OCI-LY7 (cell line): ENCODE measurements around the gene BPIFA2. TPM values are rescaled to one million over a fixed set of nuclear protein-coding genes. Genes with fewer than 3 reads are reported as not detected.

Experiments used
- BruUV-seq: library from RNA; stranded (reverse); fragments of 400-500 nt; replicated peaks from 2 replicates; lab custom pipeline; 2021; lab: Mats Ljungman, UMichigan
- CTCF ChIA-PET: fragments of 300-600 bp; sonication (Branson Sonifier 250); formaldehyde crosslinking; loops from one replicate; lab custom pipeline; 2022; ENCODE audit warnings: antibody characterized with exemption; ENCODE audit not compliant: unreplicated experiment; lab: Charles Lee
- POLR2A ChIA-PET: fragments of 300-600 bp; sonication (Branson Sonifier 250); formaldehyde crosslinking; loops from one replicate; lab custom pipeline; 2022; ENCODE audit warnings: antibody characterized with exemption; lab: Charles Lee
- DNase-seq: peaks from one replicate; pipeline ENCODE4 v3.0.0-alpha.2; 2015; ENCODE audit warnings: low spot score
- H2AFZ ChIP-seq: fragments of 200-600 bp; sonication (generic), shearing (Covaris generic); 2 replicates; pipeline ENCODE4 v1.6.1; 2014; ENCODE audit warnings: mild to moderate bottlenecking, antibody characterized with exemption, low read length, moderate library complexity
- H3K27ac ChIP-seq: fragments of 200-600 bp; sonication (generic); 2 replicates; pipeline ENCODE4 v1.5.1; 2014; ENCODE audit warnings: mixed run types, low read depth, mild to moderate bottlenecking, moderate library complexity, low read length, inconsistent platforms; ENCODE audit not compliant: poor library complexity, severe bottlenecking
- H3K36me3 ChIP-seq: fragments of 200-600 bp; sonication (generic); 2 replicates; pipeline ENCODE4 v1.6.1; 2014; ENCODE audit warnings: mild to moderate bottlenecking, antibody characterized with exemption, low read length, moderate library complexity, mixed read lengths; ENCODE audit not compliant: insufficient read depth
- H3K4me1 ChIP-seq: fragments of 200-600 bp; sonication (generic); 2 replicates; pipeline ENCODE4 v1.5.1; 2014; ENCODE audit warnings: mild to moderate bottlenecking, low read length; ENCODE audit not compliant: insufficient read depth, poor library complexity, severe bottlenecking
- H3K4me2 ChIP-seq: fragments of 200-600 bp; sonication (generic); 2 replicates; pipeline ENCODE4 v1.6.1; 2014; ENCODE audit warnings: mild to moderate bottlenecking, low read length
- H3K4me3 ChIP-seq: fragments of 200-600 bp; sonication (generic); 2 replicates; pipeline ENCODE4 v1.5.1; 2014; ENCODE audit warnings: mild to moderate bottlenecking, low read depth, low read length; ENCODE audit not compliant: poor library complexity, severe bottlenecking
- H3K79me2 ChIP-seq: fragments of 200-600 bp; sonication (generic); 2 replicates; pipeline ENCODE4 v1.6.1; 2016; ENCODE audit warnings: low read depth, mild to moderate bottlenecking, low read length, moderate library complexity, mixed read lengths; ENCODE audit not compliant: insufficient read depth
- H3K9me2 ChIP-seq: fragments of 200-600 bp; sonication (generic); 2 replicates; pipeline ENCODE4 v1.6.1; 2016; ENCODE audit warnings: mild to moderate bottlenecking, low read length, mixed read lengths; ENCODE audit not compliant: insufficient read depth
- H3K9me3 ChIP-seq: fragments of 200-600 bp; sonication (generic); 2 replicates; pipeline ENCODE4 v1.6.1; 2014; ENCODE audit warnings: mild to moderate bottlenecking, mixed run types, low read length, mixed read lengths
- H4K20me1 ChIP-seq: fragments of 200-600 bp; sonication (generic); 2 replicates; pipeline ENCODE4 v1.6.1; 2014; ENCODE audit warnings: mild to moderate bottlenecking, antibody characterized with exemption, low read length, moderate library complexity, mixed read lengths; ENCODE audit not compliant: insufficient read depth
- CTCF ChIP-seq: fragments of 200-600 bp; sonication (generic); conservative IDR thresholded peaks from 2 replicates; pipeline ENCODE4 v1.5.1; 2014; ENCODE audit warnings: mild to moderate bottlenecking, antibody characterized with exemption, low read length, moderate library complexity, mixed read lengths
- EZH2phosphoT487 ChIP-seq: fragments of 200-600 bp; sonication (generic); IDR thresholded peaks from 2 replicates; pipeline ENCODE4 v1.6.1; 2018; ENCODE audit warnings: low read depth, borderline replicate concordance, mild to moderate bottlenecking, mixed run types, antibody characterized with exemption, low read length, moderate library complexity, mixed read lengths
- intact Hi-C: fragments of 100-400 bp; cut with micrococcal nuclease; formaldehyde crosslinking; loops from one replicate; pipeline ENCODE4 v1.10.0; 2022; ENCODE audit not compliant: unreplicated experiment
- total RNA-seq, 2 experiments: library from RNA; depleted of rRNA in 1 of 2; stranded (reverse); fragments of >200 nt in 1 of 2; shearing (Covaris generic) in 1 of 2; gene quantifications; 2 replicates each; pipeline ENCODE4 v1.2.3, GENCODE V29; 2014 to 2022

Gene BPIFA2
- total RNA-seq, 2 experiments from 2014 or later, result not detected

GRCh38 chr20:33177866-33178265 is 9.9 kb downstream of the BPIFA2 start:
- no peaks in the 10 kb centered on the region for H3K9me3 ChIP-seq
- no peaks in the 10 kb centered on the region for H3K36me3 ChIP-seq
- no peak overlapping the region for H3K4me2 ChIP-seq
- no peaks in the 10 kb centered on the region for H3K4me1 ChIP-seq
- BruUV-seq, result no TSS peak
- TF ChIP-seq EZH2phosphoT487, result no peak
- TF ChIP-seq CTCF, result no peak
- no peak overlapping the region for H3K4me3 ChIP-seq
- H2AFZ ChIP-seq, result no peak overlapping the region
- CTCF ChIA-PET, result no interaction called here
- H4K20me1 ChIP-seq, result no peaks in the 10 kb centered on the region
- H3K9me2 ChIP-seq, result no peaks in the 10 kb centered on the region
- POLR2A ChIA-PET, result interaction anchor here (0.6 kb wide), 1 partner anchor 59 kb away, joined by 3 read pairs; no protein-coding TSS in a partner anchor
- no peak for DNase-seq
- no peaks in the 10 kb centered on the region for H3K79me2 ChIP-seq
- intact Hi-C loops, result no loop called here
- H3K27ac ChIP-seq, result no peak overlapping the region

GRCh38 chr20:33178726-33179125 is 10.8 kb downstream of the BPIFA2 start:
- BruUV-seq, result no TSS peak
- no peak overlapping the region for H3K27ac ChIP-seq
- TF ChIP-seq EZH2phosphoT487, result no peak
- no peak for TF ChIP-seq CTCF
- no peaks in the 10 kb centered on the region for H3K9me2 ChIP-seq
- ChIA-PET POLR2A (interaction anchor here (0.6 kb wide), 1 partner anchor 58 kb away, joined by 3 read pairs; no protein-coding TSS in a partner anchor), CTCF (no interaction called here)
- no peak overlapping the region for H2AFZ ChIP-seq
- H3K4me1 ChIP-seq, result no peaks in the 10 kb centered on the region
- H3K79me2 ChIP-seq, result no peaks in the 10 kb centered on the region
- no peak overlapping the region for H3K4me3 ChIP-seq
- H3K9me3 ChIP-seq, result no peaks in the 10 kb centered on the region
- intact Hi-C loops, result no loop called here
- no peak for DNase-seq
- no peaks in the 10 kb centered on the region for H4K20me1 ChIP-seq
- no peak overlapping the region for H3K4me2 ChIP-seq
- H3K36me3 ChIP-seq, result no peaks in the 10 kb centered on the region

GRCh38 chr20:33180169-33180568 is 12.2 kb downstream of the BPIFA2 start:
- H3K9me2 ChIP-seq, result no peaks in the 10 kb centered on the region
- CTCF ChIA-PET, result no interaction called here
- no peaks in the 10 kb centered on the region for H3K79me2 ChIP-seq
- no TSS peak for BruUV-seq
- H3K27ac ChIP-seq, result no peak overlapping the region
- TF ChIP-seq EZH2phosphoT487, result no peak
- no peak for TF ChIP-seq CTCF
- no peak overlapping the region for H3K4me2 ChIP-seq
- no peak for DNase-seq
- H2AFZ ChIP-seq, result no peak overlapping the region
- no peaks in the 10 kb centered on the region for H3K4me1 ChIP-seq
- no peaks in the 10 kb centered on the region for H3K9me3 ChIP-seq
- POLR2A ChIA-PET, result no interaction called here
- H3K4me3 ChIP-seq, result no peak overlapping the region
- intact Hi-C loops, result no loop called here
- H4K20me1 ChIP-seq, result no peaks in the 10 kb centered on the region
- H3K36me3 ChIP-seq, result no peaks in the 10 kb centered on the region
